DND-41 (cell line): ENCODE results near the gene MAFG.

Experiments
- ATAC-seq: fragments of 200-7000 bp; cut with Tn5 transposase; 3 replicates; pipeline ENCODE4 v1.9.1; 2021; ENCODE audit warnings: low read depth; ENCODE audit not compliant: insufficient read depth
- DNase-seq: peaks from one replicate; pipeline ENCODE4 v3.0.0-alpha.2; 2020
- H2AFZ ChIP-seq: 2 replicates; pipeline ENCODE4 v1.6.0; 2012; ENCODE audit warnings: low read depth, low read length
- H3K27ac ChIP-seq: 2 replicates; pipeline ENCODE4 v1.5.1; 2012; ENCODE audit warnings: low read length, inconsistent platforms
- H3K27me3 ChIP-seq: fragments of 200-600 bp; sonication (generic); 2 replicates; pipeline ENCODE4 v1.6.0; 2012; ENCODE audit warnings: low read length, mild to moderate bottlenecking, inconsistent platforms; ENCODE audit not compliant: insufficient read depth, poor library complexity
- H3K36me3 ChIP-seq: 2 replicates; pipeline ENCODE4 v1.5.1; 2012; ENCODE audit warnings: low read length, inconsistent platforms; ENCODE audit not compliant: insufficient read depth
- H3K4me1 ChIP-seq: 2 replicates; pipeline ENCODE4 v1.5.1; 2012; ENCODE audit warnings: mild to moderate bottlenecking, low read length; ENCODE audit not compliant: insufficient read depth
- H3K4me2 ChIP-seq: 2 replicates; pipeline ENCODE4 v1.6.0; 2012; ENCODE audit warnings: mild to moderate bottlenecking, moderate library complexity, low read length, inconsistent platforms; ENCODE audit not compliant: insufficient read depth
- H3K4me3 ChIP-seq, 2 experiments: fragments of 200-600 bp in 1 of 2; shearing (Covaris generic) in 1 of 2; 2 replicates each; pipeline ENCODE4 v1.5.1; 2012 to 2016; ENCODE audit warnings: inconsistent platforms in 2 of 2, low read length in 2 of 2, mild to moderate bottlenecking in 2 of 2, low read depth in 1 of 2, moderate library complexity in 1 of 2
- H3K79me2 ChIP-seq: 2 replicates; pipeline ENCODE4 v1.6.0; 2012; ENCODE audit warnings: low read length, inconsistent platforms; ENCODE audit not compliant: insufficient read depth
- H3K9ac ChIP-seq: 2 replicates; pipeline ENCODE4 v1.6.0; 2012; ENCODE audit warnings: low read depth, mild to moderate bottlenecking, inconsistent platforms, low read length, moderate library complexity
- H3K9me3 ChIP-seq: 2 replicates; pipeline ENCODE4 v1.5.1; 2012; ENCODE audit warnings: low read length, moderate library complexity, mild to moderate bottlenecking, inconsistent platforms; ENCODE audit not compliant: insufficient read depth, severe bottlenecking
- H4K20me1 ChIP-seq: 2 replicates; pipeline ENCODE4 v1.6.0; 2012; ENCODE audit warnings: low read length; ENCODE audit not compliant: insufficient read depth
- CTCF ChIP-seq: IDR thresholded peaks from 2 replicates; pipeline ENCODE4 v1.5.1; 2012; ENCODE audit warnings: borderline replicate concordance, low read length, moderate library complexity, mild to moderate bottlenecking; ENCODE audit not compliant: poor library complexity, severe bottlenecking; ENCODE audit errors: extremely low read depth
- EZH2 ChIP-seq: IDR thresholded peaks from 3 replicates; pipeline ENCODE4 v1.6.1; 2012; ENCODE audit warnings: borderline replicate concordance, low read depth, mild to moderate bottlenecking, moderate library complexity, low read length, inconsistent platforms; ENCODE audit not compliant: severe bottlenecking

The MAFG gene

GRCh38 chr17:81927653-81928543, at the start of gene MAFG:
Gene MAFG (minus strand): TSS chr17:81927735. CDS start chr17:81923185, 4,550 bp downstream.
- H3K4me3 ChIP-seq = peak within 1 kb of the TSS; percentile 75 to 90
- TF ChIP-seq CTCF (peak; percentile 75), EZH2 (no peak)

GRCh38 chr17:81976332-81977210, 49.0 kb upstream of the MAFG start:
- Histone ChIP-seq H3K9ac (peak overlapping the region; percentile 94), H3K27me3 (no peaks in the 10 kb centered on the region), H3K4me1 (peaks cover 38% of the 10 kb centered on the region), H3K79me2 (peaks cover 14% of the 10 kb centered on the region), H3K9me3 (peaks cover 5% of the 10 kb centered on the region), H3K27ac (peak overlapping the region; percentile 96), H2AFZ (peak overlapping the region; percentile 98), H4K20me1 (no peaks in the 10 kb centered on the region), H3K36me3 (peaks cover 11% of the 10 kb centered on the region), H3K4me3 (peak overlapping the region; percentile 72 to 86), H3K4me2 (peak overlapping the region; percentile 99)
- peak; percentile 42 for ATAC-seq
- DNase-seq = peak; percentile 59
- no peak for TF ChIP-seq EZH2
- TF ChIP-seq CTCF = no peak

More at GRCh38 chr17:81927653-81928543, at the start of gene MAFG:
- Histone ChIP-seq H3K36me3 (peaks cover 5% of the 10 kb centered on the region; the same call in 1 of the 2 replicates), H3K4me1 (peaks cover 47% of the 10 kb centered on the region), H3K27ac (peak within 1 kb of the TSS; percentile 72), H4K20me1 (peaks cover 37% of the 10 kb centered on the region), H3K9me3 (no peaks in the 10 kb centered on the region), H2AFZ (peak within 1 kb of the TSS; percentile 97), H3K27me3 (no peaks in the 10 kb centered on the region), H3K79me2 (peaks cover 46% of the 10 kb centered on the region), H3K9ac (peak within 1 kb of the TSS; percentile 88), H3K4me2 (peak within 1 kb of the TSS; percentile 90)
- DNase-seq (peak; percentile 91), ATAC-seq (peak; percentile 81)

GRCh38 chr17:81973432-81973831, 45.9 kb upstream of the MAFG start:
- no peak overlapping the region for H3K4me3 ChIP-seq
- H3K36me3 ChIP-seq = no peaks in the 10 kb centered on the region
- H3K79me2 ChIP-seq = peaks cover 10% of the 10 kb centered on the region
- no peak overlapping the region for H3K27ac ChIP-seq
- TF ChIP-seq EZH2 (no peak), CTCF (no peak)
- DNase-seq = no peak
- no peaks in the 10 kb centered on the region for H3K27me3 ChIP-seq
- no peaks in the 10 kb centered on the region for H4K20me1 ChIP-seq
- peaks cover 21% of the 10 kb centered on the region for H3K4me1 ChIP-seq
- no peak for ATAC-seq
- peaks cover 5% of the 10 kb centered on the region for H3K9me3 ChIP-seq
- no peak overlapping the region for H2AFZ ChIP-seq
- H3K9ac ChIP-seq = no peak overlapping the region
- H3K4me2 ChIP-seq = no peak overlapping the region
